Measurements from ENCODE around the gene ESYT2.

ESYT2 gene

DNA sequence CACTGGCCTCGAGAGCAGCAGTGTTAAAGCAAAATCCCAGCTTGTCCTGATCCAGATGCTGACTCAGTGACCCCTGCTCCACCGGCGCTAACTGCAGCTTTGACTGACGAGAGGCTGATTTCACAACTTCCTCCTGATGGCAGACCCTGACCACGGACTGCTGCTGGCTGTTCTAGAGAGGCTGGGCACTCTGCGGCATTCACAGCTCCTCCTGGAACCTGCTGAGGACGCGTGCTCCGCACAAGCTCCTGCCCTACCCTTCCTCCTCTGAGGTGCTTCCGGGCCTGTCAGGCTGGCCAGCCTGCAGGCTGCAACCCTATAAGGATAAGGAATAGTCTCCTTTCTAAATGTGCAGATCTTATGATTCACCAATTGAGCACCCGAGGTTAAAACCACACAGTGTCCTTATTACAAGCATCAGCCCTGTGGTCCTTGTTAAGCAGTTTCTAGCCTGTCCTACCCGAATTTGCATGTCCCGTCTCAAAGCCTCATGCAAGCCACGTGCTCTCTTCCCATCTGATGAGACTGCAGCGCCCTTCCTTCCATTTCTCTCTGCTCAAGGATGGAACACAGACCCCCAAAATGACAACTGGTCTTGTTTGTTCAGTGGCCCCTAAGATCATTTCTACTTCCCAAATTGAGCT, 89.2 kb downstream of the ESYT2 start:
- DNase-seq, result peak; percentile 47

DNA sequence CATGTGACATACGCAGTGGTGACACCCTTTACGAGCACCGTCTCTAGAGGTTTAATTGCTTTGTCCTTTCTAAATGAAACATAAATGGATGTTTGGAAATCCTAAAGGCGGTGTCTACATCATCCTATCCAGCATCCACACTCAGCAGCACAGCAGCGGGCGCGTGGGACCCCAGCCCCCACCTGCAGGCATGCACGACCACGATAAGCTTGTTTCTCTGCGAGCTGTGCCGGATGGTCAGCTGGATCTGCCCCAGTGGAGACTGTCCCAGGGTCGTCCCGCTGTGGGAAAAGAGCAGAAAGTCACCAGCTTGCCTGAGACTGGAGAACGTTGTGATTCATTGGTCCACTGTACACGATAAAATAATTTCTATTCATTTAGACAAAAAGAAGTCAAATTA, 90.5 kb downstream of the ESYT2 start:
- no peak for DNase-seq

DNA sequence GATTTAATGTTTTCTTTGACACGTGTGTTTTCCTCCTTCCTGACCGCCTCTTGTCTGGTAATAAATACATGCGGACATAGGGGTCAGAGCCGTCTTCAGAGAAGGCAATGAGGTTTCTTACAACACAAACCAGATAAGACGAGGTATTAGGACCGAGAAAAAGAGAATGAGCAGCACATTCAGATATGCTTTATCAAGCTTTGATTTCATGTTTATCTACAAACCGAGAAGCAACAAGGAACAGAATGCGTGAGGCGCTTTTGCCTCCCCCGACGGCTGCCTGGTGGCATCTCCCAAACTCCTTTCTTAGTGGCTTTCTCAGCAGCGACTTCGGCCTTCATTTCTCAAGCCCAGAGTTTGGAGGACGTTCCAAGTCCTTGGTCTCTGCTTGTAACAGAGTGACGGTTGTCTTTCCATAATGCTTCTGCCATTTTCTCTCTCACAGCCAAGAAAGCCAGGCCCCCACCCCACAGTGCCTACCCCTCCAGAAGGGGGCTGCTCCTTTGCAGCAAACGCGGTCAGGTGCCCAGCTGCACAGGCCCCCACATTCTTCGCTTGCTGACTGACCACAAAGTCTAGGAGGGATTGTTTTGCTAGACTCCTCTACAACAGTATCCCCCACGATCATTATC, 92.1 kb downstream of the ESYT2 start:
- DNase-seq, result no peak

DNA sequence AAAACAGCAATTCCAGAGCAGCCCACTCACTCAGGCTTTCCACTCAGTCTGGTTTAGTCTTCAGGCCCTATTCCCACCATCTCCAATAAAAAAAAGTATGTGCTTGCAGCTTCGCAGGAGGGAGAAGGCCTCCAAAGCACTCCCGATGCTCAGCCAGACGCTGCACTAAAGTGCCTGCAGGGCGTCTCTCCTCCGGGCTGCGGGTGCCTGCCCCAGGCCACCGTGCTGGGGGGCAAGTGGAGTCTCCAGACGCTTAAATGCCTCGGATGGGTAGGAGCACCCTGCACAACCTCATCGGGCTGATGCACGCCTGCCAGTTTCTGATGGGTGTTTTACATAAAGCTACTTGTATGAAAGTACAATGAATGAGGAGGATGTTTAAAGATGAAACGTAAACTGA, 93.4 kb downstream of the ESYT2 start:
- no peak for DNase-seq

DNA sequence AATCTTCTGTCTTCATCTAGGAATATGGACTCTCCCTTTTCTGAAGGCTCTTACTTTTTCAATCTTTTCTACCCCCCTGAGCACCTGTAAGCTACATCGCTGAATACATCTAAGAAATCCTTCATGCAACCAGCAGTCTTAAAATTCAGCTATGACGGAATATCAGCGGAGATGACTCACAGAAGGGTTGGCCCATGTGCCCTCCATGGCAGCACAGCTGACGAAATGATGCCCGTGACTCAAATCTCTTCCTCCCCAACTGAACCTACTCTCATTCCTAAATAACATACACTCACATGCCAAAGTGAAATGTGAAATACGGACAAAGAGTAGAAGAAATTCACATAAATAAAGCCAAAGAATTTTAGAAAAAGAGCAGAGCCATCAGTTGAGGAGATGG, 94.4 kb downstream of the ESYT2 start:
- no peak for DNase-seq

DNA sequence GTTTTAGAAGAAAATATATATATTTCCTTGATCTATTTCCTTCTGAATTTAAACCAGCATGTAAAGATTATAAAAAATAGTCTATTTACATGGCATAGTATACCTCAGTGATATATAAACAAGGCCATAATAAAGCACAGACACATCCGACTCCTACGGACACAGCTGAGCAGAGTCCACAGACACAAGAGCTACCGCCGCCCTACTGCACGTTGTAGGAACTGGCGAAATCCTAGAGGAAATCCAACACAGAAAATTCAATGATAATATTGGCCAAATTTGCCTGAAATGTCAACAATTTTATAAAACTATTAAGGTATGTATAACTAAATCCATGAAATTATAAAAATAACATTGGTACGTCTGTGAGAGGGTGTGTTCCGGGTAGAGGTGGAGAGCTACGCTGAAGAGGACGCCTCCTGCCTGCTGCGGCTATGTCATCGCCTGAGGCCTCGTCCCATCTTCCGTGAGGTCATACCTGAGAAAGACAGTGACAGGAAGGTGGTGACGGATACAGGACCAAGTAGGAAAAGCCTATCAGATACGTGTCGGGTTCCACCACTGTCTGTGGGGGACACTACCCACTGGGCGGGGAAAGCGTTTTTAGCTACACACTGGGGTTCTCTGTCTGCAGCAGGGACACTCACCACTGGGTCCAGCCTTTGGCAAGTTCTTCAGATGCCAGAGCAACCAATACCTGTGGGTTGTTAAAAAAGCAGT, 95.4 kb downstream of the ESYT2 start:
- DNase-seq, result no peak

DNA sequence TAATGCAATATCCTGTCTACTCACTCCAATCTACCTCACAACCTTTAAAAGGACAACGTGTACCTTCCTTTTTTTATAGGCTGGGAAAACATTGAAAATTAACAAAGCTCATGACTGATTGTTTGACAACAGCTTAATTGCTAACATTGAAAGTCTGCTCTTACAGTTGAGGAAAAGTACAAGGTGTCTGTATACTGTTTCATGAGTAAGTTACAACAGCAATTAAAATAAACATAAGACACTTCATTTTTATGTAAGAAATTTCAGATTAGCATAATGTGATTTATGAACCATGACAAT, 96.1 kb downstream of the ESYT2 start:
- no peak for DNase-seq

DNA sequence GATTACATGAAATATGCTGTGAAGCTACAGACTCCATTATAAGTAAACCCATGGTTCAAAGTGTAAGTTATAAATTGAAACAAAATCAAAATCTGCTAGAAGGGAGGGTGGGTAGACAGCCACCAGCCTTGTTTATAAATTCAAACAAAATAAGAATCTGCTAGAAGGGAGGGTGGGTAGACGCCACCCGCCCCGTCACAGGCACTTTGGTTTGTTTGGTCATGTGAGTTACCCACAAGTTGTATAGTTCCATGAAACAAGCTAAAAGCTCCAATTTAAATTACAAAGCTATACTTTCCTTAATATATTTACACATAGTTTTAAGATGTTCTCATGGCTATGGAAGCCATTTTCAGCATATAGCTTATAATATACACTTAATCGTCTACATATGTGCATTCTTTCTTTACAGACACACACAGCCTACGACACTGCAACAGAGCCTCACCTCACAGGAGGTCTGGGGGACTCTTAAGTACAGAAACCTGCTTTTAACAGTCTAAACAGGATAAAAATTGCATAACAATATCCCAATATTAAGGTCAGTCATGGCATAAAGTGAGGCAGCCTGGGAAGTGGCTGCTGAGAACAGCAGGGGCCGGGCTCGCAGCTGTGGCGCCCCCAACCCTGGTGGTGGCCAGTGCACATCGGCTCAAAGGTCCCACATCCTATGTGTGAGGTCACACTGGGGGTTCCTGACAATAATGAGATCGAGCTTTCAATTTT, 96.7 kb downstream of the ESYT2 start:
- no peak for DNase-seq

DNA sequence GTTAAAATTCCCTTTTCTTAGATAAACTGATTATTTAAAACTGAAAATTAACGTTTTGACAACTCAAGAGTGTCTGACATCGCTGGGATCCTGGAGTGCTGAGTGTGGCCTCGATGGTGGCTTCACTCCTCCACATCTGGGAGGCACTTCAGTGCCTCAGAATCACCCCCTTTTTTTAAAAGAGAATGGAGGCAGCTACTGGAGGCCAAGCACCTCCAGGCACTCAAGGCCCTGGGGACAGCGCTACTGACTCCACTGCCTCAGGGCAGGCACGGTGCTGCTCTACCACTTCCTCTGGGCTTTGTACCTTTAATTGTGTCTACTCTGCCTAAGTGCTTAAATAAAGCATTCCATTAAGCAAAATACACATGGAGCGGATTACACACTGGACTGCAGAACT, 97.5 kb downstream of the ESYT2 start:
- no peak for DNase-seq

DNA sequence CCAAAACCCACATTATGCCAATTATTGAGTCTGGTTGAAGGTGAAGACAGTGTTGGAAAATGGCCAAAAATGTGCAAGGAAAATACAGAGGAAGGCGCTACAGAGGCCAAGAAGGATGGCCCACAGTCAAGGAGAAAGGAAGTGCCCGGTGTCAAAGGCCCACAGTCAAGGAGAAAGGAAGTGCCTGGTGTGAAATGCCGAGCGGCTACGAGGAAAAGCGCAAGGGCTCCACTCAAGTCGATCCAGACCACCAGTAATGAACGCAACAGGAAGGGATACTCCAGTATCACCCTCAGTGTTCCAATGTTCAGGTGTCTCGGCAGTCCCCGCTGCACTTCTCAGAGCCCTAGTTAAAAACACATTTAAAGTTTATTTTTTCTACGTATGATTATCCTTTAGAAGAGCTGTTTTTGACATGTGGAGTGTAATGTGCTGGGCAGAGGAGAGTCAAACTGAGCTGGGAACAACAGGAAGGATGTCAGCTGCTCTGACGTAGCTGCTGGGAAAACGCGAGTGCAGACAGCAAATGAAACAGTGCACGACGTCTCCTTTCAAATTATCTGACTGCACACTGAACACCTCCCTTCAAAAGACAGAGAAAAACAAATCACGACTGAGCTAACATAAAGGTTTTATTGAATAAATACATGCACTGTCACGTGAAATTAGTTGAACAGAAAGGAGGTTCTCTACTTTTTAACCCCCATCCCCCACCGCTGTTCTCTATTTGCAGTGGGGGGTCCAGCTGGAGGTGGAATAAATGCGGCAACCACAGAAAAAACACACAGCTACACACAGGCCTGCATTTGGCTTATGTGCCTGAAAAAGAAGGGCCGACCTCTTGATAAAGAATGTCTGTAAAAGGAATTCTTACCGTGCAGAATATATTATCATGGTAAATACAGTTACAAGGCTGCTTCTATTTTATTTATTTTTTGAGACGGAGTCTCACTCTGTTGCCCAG, 98.6 kb downstream of the ESYT2 start:
- no peak for DNase-seq

DNA sequence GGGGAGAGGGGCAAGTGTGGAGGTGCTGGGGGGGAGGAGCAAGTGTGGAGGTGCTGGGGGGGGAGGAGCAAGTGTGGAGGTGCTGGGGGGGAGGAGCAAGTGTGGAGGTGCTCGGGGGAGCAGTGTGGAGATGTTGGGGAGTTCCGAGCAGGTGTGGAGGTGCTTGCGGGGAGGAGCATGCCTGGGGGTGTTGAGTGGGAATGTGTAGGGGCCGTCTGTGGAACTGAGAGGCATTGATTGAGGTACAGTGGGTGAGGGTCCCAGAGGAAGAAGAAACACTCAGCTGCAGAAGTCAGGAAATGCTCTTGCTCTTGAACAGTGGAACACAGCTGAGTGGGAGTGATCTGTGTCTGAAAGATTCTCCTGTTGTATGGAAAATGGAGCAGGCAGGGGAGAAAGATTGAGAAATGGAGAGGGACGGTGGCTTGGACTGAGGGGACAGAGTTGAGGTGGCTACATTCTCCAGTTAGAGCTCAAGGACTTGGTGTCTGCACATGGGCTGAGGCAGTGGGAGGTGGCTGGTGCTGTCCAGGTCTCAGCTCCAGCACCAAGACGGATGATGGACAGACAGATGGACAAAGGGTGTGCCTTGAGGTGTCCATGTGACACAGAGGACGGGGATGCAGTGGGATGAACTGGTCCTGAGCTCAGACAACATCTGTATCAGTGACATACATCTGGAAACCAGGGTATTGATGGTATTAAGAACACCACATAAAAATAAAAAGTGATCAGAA, 99.5 kb downstream of the ESYT2 start:
- DNase-seq, result no peak

DNA sequence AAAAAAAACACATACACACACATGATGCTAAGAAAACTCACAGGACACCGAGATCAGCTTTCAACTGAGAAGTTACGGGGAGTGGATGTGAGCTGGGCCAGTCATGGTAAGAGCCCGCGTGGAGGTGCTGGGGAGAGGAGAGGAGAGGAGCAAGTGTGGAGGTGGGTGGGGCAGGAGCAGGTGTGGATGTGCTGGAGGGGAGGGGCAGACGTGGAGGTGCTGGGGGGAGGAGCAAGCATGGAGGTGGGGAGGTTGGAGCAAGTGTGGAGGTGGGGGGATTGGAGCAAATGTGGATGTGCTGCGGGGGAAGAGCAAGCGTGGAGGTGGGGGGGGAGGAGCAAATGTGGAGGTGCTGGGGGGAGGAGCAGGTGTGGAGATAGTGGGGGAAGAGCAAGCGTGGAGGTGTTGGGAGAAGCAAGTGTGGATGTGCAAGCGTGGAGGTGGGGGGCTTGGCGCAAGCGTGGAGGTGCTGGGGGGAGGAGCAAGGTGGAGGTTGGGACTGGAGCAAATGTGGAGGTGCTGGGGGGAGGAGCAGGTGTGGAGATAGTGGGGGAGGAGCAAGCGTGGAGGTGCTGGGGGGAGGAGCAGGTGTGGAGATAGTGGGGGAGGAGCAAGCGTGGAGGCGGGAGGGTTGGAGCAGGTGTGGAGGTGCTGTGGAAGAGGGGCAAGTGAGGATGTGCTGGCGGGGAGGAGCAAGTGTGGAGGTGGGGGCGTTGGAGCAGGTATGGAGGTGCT, 100.2 kb downstream of the ESYT2 start:
- no peak for DNase-seq

DNA sequence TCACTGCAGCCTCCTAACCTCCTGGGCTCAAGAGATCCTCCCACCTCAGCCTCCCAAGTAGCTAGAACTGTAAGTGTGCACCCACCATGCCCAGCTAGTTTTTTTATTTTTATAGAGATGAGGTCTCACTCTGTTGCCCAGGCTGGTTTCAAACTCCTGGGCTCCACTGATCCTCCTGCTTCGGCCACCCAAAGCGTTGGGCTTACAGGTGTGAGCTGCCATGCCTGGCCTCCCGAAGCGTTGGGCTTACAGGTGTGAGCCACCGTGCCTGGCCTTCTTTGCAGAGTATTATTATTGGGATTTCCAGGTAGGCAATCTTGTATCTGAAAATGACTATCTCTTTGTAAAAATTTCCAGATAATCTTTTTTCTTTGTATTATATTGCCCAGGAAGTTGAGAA, 101.6 kb downstream of the ESYT2 start:
- DNase-seq, result no peak

DNA sequence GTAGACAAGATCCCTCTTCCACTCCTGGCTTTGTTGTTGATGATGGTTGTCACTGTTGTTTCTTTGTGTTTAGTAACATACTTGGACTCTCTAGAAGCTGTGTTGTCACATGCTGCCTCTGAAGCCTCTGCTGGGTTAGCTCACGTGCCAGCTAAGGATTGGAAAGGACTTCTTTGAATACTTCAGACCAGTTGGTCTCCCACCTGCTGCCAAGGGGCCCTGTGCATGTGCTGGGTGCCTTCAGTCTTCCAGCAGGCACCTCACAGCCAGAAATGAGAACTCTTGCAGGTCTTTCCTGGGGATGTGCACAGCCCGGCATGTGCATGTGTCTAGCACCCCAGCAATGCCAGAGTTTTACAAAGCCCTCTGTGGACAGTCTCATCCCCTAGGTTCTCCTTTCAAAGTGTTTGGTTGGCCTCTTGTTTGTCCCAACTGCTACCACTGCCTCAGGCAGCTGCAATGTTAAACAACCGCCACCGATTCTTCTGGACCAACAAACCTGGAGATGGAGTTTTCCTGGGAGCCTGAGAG, 103.0 kb downstream of the ESYT2 start:
- DNase-seq, result no peak

DNA sequence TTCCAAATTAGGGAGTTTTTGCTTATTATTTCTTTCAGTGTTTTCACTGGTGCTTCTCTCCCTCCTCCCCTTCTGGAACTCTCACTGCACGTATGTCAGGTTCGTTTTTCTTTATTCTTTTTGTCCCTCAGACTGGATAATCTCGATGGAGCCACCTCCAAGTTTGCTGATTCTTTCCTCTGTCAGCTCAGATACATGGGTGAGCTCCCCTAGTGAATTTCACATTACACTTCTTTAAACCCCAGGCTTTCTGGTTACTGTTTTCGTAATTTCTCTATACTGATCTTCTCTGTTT, 103.9 kb downstream of the ESYT2 start:
- no peak for DNase-seq

DNA sequence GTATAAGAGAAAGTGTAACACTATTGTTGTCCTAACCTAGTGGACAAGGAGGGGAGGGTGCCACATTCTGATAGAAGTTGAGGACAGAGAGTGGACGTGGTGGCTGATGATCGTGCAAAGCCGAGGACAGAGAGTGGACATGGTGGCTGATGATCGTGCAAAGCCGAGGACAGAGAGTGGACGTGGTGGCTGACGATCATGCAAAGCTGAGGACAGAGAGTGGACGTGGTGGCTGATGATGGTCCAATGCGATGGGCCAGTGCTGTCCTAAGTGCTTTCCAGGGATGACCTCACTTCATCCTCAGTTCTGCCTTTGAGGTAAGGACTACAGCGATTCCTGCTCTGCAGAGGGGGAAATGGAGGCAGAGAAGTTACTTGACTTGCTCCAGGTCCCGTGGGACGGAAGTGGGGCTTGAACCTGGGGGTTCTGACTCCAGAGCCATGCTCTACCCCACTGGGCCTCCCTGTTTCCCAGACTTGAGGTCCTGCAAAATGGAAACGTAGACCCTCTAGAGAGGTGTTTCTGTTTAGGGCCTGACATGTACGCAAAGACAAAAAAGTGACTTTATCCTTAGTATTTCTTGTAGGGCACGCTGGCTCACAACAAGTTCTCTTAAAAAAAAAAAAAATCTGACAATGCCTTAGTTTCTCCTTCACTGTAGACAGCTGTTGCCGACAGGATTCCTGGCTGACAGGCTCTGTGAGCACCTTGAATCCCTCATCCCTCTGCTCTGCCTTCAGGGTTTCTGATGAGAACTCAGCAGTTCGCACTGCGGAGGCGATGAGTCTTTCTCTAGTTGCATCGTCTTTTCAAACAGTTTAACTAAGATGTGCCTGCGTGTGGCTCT, 104.4 kb downstream of the ESYT2 start:
- DNase-seq, result no peak

DNA sequence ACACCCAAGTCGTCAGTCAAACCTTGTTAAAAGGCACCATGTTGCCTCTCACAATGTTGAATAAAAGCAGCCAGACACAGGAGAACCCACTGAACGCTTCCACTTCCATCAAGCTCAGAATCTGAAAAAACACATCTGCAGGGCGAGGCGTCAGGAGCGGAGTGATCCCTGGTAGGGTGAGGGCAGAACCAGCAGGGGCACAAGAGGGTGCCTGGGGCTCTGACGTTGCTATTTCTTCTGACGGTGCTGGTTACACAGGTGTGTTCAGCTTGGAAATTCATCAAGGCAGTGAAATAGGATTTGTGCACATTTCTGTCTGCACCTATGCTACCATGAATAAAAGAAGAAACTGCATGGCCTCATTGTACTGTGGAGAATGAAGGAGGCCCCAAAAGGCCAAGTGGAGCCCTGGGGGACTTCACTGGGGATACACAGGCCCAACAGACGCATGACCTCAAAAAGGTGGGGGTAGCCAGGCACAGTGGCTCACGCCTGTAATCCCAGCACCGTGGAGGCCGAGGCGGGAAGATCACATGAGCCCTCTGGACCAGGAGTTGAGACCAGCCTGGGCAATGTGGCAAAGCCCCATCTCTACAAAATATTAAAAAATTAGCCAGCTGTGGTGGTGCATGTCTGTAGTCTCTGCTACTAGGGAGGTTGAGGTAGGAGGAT, 105.5 kb downstream of the ESYT2 start:
- no peak for DNase-seq

DNA sequence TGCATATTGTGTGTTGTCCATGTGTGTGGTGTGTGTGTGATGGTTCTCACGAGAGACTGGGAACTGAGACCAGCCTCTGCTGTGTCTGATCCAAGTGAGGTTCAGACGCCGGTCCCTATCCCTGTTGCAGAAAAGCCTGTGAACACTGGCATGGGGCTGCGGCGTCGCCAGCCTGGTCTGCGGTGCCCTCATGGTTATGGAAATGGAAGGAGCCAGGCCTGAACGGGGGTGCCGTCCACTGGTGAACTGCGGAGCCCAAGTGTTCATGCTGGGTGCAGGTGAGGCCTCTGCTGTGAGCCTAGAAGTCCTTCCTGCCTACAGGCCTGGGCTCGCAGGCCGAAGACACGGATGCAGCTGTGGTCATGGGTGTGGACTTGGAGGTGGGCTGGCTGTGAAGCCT, 106.0 kb downstream of the ESYT2 start:
- no peak for DNase-seq

DNA sequence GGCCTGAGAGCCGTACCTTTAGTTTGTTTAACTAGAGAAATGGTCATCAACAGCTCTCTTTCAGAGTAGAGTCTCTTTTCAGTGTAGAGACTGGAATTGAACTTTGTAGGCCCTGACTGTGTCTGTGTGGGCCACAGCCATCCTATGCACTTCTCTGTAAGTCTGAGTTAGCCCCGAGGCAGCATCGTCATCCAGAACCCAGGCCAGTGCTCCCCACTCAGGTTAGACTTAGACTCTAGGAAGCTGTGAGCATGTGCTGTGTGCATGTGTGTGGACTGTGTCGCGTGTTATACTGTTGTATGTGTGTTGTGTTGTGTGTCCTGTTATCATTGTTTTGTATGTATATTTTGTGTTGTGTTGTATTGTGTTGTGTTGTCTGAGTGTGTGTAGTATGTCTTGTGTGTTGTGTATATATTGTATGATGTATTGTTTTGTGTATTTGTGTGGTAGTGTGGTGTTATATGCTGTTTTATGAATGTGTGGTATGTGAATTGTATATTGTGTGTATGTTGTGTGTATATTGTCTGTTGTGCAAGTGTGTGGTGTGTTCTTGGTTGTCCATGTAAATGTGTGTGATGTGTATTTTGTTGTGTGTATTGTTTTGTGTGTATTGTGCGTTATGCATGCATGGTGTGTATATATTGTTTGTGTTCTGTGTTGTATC, 106.6 kb downstream of the ESYT2 start:
- DNase-seq, result no peak

Data from NK-92 treated with Interleukin-12 subunit alpha and Interleukin-12 subunit beta, amount 100 ng/mL, for 24 hours (cell line).